Endothelial cell of umbilical vein (primary cell): ENCODE measurements around the gene GPX7. TPM values are rescaled to one million over a fixed set of nuclear protein-coding genes. Genes with fewer than 3 reads are reported as not detected.

ENCODE experiments used
- BruUV-seq: library from RNA; stranded (reverse); fragments of 400-500 nt; replicated peaks from 2 replicates; lab custom pipeline; 2021; lab: Mats Ljungman, UMichigan
- CTCF ChIA-PET: fragments of 300-600, 350-600 bp; sonication (Branson Sonifier 250); formaldehyde crosslinking; loops from one replicate; lab custom pipeline; 2021; ENCODE audit warnings: antibody characterized with exemption, inconsistent platforms; lab: Charles Lee
- POLR2A ChIA-PET: fragments of 300-600, 350-600 bp; sonication (Branson Sonifier 250); formaldehyde crosslinking; loops from one replicate; lab custom pipeline; 2021; ENCODE audit warnings: antibody characterized with exemption, inconsistent platforms; lab: Charles Lee
- DNase-seq: peaks from one replicate; pipeline ENCODE4 v3.0.0-alpha.2; 2011; ENCODE audit warnings: low read depth, low spot score
- FAIRE-seq: peaks from 2 replicates; lab custom pipeline; 2011; peaks lifted over from hg19 to GRCh38; lab: Jason Lieb, UNC
- H2AFZ ChIP-seq: 2 replicates; pipeline ENCODE4 v1.6.0; 2012; ENCODE audit warnings: low read depth, low read length, control low read depth, inconsistent platforms
- H3K27ac ChIP-seq: 2 replicates; pipeline ENCODE4 v1.5.1; 2011; ENCODE audit warnings: low read depth, mild to moderate bottlenecking, control low read depth, low read length, moderate library complexity; ENCODE audit not compliant: insufficient read depth
- H3K27me3 ChIP-seq, 2 experiments: 2 replicates each; pipeline versions ENCODE4 v1.6.0 to v1.6.1; 2011; ENCODE audit warnings: low read length in 2 of 2, mixed read lengths in 1 of 2; ENCODE audit not compliant: control insufficient read depth in 2 of 2, insufficient read depth in 2 of 2
- H3K36me3 ChIP-seq, 2 experiments: 2 replicates in 1 of 2; 3 replicates in 1 of 2; pipeline ENCODE4 v1.5.1; 2011; ENCODE audit warnings: low read length in 2 of 2, mild to moderate bottlenecking in 1 of 2, moderate library complexity in 1 of 2; ENCODE audit not compliant: control insufficient read depth in 2 of 2, insufficient read depth in 2 of 2; ENCODE audit errors: extremely low read depth in 1 of 2
- H3K4me1 ChIP-seq: 3 replicates; pipeline ENCODE4 v1.5.1; 2011; ENCODE audit warnings: mild to moderate bottlenecking, low read length; ENCODE audit not compliant: control insufficient read depth, insufficient read depth; ENCODE audit errors: extremely low read depth
- H3K4me2 ChIP-seq: 2 replicates; pipeline ENCODE4 v1.6.1; 2011; ENCODE audit warnings: low read length, control low read depth, mixed read lengths; ENCODE audit not compliant: insufficient read depth
- H3K4me3 ChIP-seq, 3 experiments: fragments of 200-600 bp in 1 of 3; sonication (generic), shearing (Covaris generic) in 1 of 3; replicated peaks in 1 of 3; 2 replicates each; pipeline ENCODE4 v1.5.1; 2011 to 2016; ENCODE audit warnings: control low read depth in 3 of 3, low read length in 3 of 3, mild to moderate bottlenecking in 2 of 3, inconsistent platforms in 1 of 3, low read depth in 1 of 3, moderate library complexity in 1 of 3; ENCODE audit not compliant: insufficient read depth in 1 of 3
- H3K79me2 ChIP-seq: 2 replicates; pipeline ENCODE4 v1.6.0; 2012; ENCODE audit warnings: low read length, inconsistent platforms; ENCODE audit not compliant: control insufficient read depth, insufficient read depth
- H3K9ac ChIP-seq: replicated peaks from 2 replicates; pipeline ENCODE3; 2011; ENCODE audit warnings: low read length, control low read depth; ENCODE audit not compliant: insufficient read depth; ENCODE audit errors: extremely low read depth
- H3K9me1 ChIP-seq: replicated peaks from 3 replicates; pipeline ENCODE4 v1.6.0; 2011; ENCODE audit warnings: mild to moderate bottlenecking, low read length; ENCODE audit not compliant: control insufficient read depth, insufficient read depth; ENCODE audit errors: extremely low read depth
- H3K9me3 ChIP-seq: replicated peaks from 2 replicates; pipeline ENCODE4 v1.5.1; 2012; ENCODE audit warnings: low read length, inconsistent platforms; ENCODE audit not compliant: control insufficient read depth, insufficient read depth
- H4K20me1 ChIP-seq: replicated peaks from 2 replicates; pipeline ENCODE3; 2011; ENCODE audit warnings: mild to moderate bottlenecking, low read length; ENCODE audit not compliant: control insufficient read depth, insufficient read depth; ENCODE audit errors: extremely low read depth
- EZH2 ChIP-seq: IDR thresholded peaks from 2 replicates; pipeline ENCODE4 v1.6.1; 2012; ENCODE audit warnings: borderline replicate concordance, low read depth, mild to moderate bottlenecking, moderate library complexity, low read length, inconsistent platforms; ENCODE audit not compliant: severe bottlenecking
- FOS ChIP-seq: IDR thresholded peaks from 2 replicates; pipeline ENCODE4 v1.6.1; 2011; ENCODE audit warnings: mild to moderate bottlenecking, low read length, moderate library complexity, borderline replicate concordance; ENCODE audit not compliant: insufficient read depth
- GATA2 ChIP-seq: IDR thresholded peaks from 2 replicates; pipeline ENCODE4 v1.7.0; 2011; ENCODE audit warnings: low read depth, mild to moderate bottlenecking, moderate library complexity, mixed read lengths, low read length; ENCODE audit not compliant: insufficient read length, insufficient read depth
- JUN ChIP-seq: IDR thresholded peaks from 2 replicates; pipeline ENCODE4 v1.6.1; 2011; ENCODE audit warnings: borderline replicate concordance, low read depth; ENCODE audit not compliant: insufficient read length, insufficient read depth
- MYC ChIP-seq: IDR thresholded peaks from one replicate; pipeline ENCODE4 v1.6.1; 2011; ENCODE audit warnings: mild to moderate bottlenecking, low read depth, low read length
- POLR2A ChIP-seq: IDR thresholded peaks from 2 replicates; pipeline ENCODE4 v1.6.1; 2012; ENCODE audit warnings: low read depth, mild to moderate bottlenecking, control low read depth, low read length
- POLR2AphosphoS5 ChIP-seq: IDR thresholded peaks from 2 replicates; pipeline ENCODE4 v1.6.1; 2012; ENCODE audit warnings: low read depth, mild to moderate bottlenecking, control low read depth, low read length, moderate library complexity; ENCODE audit not compliant: insufficient read depth
- dilution Hi-C: fragments of 300-500 bp; cut with MboI; formaldehyde crosslinking; loops from one replicate; pipeline ENCODE4 v1.15.0; 2019; ENCODE audit warnings: low sequenced_read_pairs; ENCODE audit not compliant: extremely low pct_ligation_motif_present
- intact Hi-C: fragments of 100-400 bp; cut with micrococcal nuclease; formaldehyde crosslinking; loops from one replicate; pipeline ENCODE4 v1.10.0; 2022
- polyA plus RNA-seq, 4 experiments: library from polyadenylated mRNA; depleted of rRNA in 3 of 4; stranded (reverse) in 3 of 4; unstranded in 1 of 4; fragments of >200 nt; gene quantifications; 2 replicates each; pipeline versions ENCODE4 v1.2.1 to v1.2.3, GENCODE V29; 2011 to 2012; ENCODE audit warnings: missing spikeins in 1 of 4
- total RNA-seq: library from RNA; stranded (reverse); gene quantifications from 2 replicates; pipeline ENCODE4 v1.2.3, GENCODE V29; 2021
- TF ChIP-seq, protein P1 (sequence below), 2 donors: IDR thresholded peaks; 1 replicate in 1 of 2; 2 replicates in 1 of 2; pipeline ENCODE4 v1.5.1; 2011; ENCODE audit warnings: low read length in 2 of 2, mild to moderate bottlenecking in 2 of 2, moderate library complexity in 2 of 2, control low read depth in 1 of 2, inconsistent platforms in 1 of 2, low read depth in 1 of 2; ENCODE audit not compliant: insufficient read depth in 1 of 2; ENCODE audit errors: extremely low read depth in 1 of 2
- TF ChIP-seq, protein P2 (sequence below): IDR thresholded peaks from 2 replicates; pipeline ENCODE4 v1.6.1; 2011; ENCODE audit not compliant: insufficient read depth, insufficient read length

GPX7 gene
- total and polyA plus RNA-seq, 2 donors (not counting 3 experiments of a cell fraction or from before 2014, with no cell fraction given) = 8.9 to 25.7 TPM

DNA sequence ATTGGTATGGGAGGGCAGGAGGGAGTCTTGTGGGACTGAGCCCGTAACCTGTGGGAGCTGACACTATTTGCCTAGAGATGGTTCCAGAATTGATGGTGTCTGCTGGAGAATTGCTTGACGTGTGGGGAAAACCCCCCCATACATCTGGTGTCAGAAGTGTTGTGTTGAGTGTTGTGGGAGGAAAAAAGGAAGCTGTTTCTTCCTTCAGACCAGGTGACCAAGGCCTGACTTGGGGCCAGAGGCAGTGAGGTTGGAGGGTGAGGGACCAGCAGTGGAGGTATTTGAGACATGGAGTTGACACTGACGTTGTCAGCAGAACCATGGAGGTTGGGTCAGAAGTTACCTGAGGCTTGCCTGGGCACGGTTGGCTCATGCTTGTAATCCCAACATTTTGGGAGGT lies 39.1 kb downstream of the GPX7 start:
- no TSS peak for BruUV-seq
- intact Hi-C loops = no loop called here
- Histone ChIP-seq H3K9me1 (no peaks in the 10 kb centered on the region), H3K27me3 (peaks cover 11 to 12% of the 10 kb centered on the region in 2 experiments), H3K9ac (no peak overlapping the region), H2AFZ (no peak overlapping the region), H4K20me1 (no peaks in the 10 kb centered on the region), H3K4me1 (no peaks in the 10 kb centered on the region), H3K4me2 (no peak overlapping the region), H3K9me3 (no peaks in the 10 kb centered on the region), H3K79me2 (no peaks in the 10 kb centered on the region), H3K27ac (no peak overlapping the region), H3K4me3 (no peak overlapping the region), H3K36me3 (no peaks in the 10 kb centered on the region)
- FAIRE-seq = no peak
- CTCF ChIA-PET = interaction anchor here (1.3 to 1.5 kb wide), 3 partner anchors 8 to 12 kb away, joined by 3 to 6 read pairs (median 4); partner anchors contain the start of gene SHISAL2A
- TF ChIP-seq, protein P1, sequence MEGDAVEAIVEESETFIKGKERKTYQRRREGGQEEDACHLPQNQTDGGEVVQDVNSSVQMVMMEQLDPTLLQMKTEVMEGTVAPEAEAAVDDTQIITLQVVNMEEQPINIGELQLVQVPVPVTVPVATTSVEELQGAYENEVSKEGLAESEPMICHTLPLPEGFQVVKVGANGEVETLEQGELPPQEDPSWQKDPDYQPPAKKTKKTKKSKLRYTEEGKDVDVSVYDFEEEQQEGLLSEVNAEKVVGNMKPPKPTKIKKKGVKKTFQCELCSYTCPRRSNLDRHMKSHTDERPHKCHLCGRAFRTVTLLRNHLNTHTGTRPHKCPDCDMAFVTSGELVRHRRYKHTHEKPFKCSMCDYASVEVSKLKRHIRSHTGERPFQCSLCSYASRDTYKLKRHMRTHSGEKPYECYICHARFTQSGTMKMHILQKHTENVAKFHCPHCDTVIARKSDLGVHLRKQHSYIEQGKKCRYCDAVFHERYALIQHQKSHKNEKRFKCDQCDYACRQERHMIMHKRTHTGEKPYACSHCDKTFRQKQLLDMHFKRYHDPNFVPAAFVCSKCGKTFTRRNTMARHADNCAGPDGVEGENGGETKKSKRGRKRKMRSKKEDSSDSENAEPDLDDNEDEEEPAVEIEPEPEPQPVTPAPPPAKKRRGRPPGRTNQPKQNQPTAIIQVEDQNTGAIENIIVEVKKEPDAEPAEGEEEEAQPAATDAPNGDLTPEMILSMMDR (IDR thresholded peaks at IDR 0.05; ENCODE audit: extremely low read depth in 1 of 2, insufficient read depth in 1 of 2, low read depth in 1 of 2, low read length in 2 of 2) = no peak
- TF ChIP-seq POLR2A (no peak), JUN (no peak), MYC (no peak), GATA2 (no peak)
- dilution Hi-C loops = no loop called here
- DNase-seq = no peak
- POLR2A ChIA-PET = no interaction called here

DNA sequence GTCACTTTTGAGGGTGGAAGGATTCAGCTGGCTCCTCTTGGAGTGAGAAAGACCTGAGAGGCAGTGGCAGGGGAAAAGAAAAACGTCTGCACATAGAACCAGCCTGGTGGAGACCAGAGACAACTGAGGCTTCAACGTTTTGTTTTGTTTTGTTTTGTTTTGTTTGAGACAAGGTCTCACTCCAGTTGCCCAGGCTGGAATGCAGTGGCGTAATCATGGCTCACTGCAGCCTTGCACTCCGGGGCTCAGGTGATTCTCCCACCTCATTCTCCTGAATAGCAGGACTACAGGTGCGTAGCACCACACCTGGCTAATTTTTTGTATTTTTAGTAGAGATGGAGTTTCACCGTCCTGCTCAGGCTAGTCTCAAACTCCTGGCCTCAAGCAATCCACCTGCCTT lies 43.1 kb downstream of the GPX7 start:
- CTCF ChIA-PET = interaction anchor here (1.0 kb wide), 1 partner anchor 41 kb away, joined by 3 read pairs; no protein-coding TSS in a partner anchor
- no peak for FAIRE-seq
- H3K9me1 ChIP-seq = no peaks in the 10 kb centered on the region

More for the DNA sequence above, 43.1 kb downstream of the GPX7 start:
- Histone ChIP-seq H3K9me3 (no peaks in the 10 kb centered on the region), H3K27me3 (peaks cover 1 to 3% of the 10 kb centered on the region in 2 experiments), H4K20me1 (no peaks in the 10 kb centered on the region), H3K4me1 (no peaks in the 10 kb centered on the region), H3K27ac (no peak overlapping the region), H2AFZ (no peak overlapping the region), H3K9ac (no peak overlapping the region), H3K4me2 (no peak overlapping the region), H3K79me2 (no peaks in the 10 kb centered on the region), H3K4me3 (no peak overlapping the region), H3K36me3 (no peaks in the 10 kb centered on the region)
- dilution Hi-C loops = no loop called here
- DNase-seq = no peak
- intact Hi-C loops = no loop called here
- POLR2A ChIA-PET = no interaction called here
- BruUV-seq = no TSS peak
- TF ChIP-seq FOS = no peak
- TF ChIP-seq, protein P1 (IDR thresholded peaks at IDR 0.05; ENCODE audit: extremely low read depth in 1 of 2, insufficient read depth in 1 of 2, low read depth in 1 of 2, low read length in 2 of 2) = no peak
- TF ChIP-seq JUN = no peak
- no peak for TF ChIP-seq GATA2
- TF ChIP-seq EZH2 = no peak
- TF ChIP-seq, protein P2, sequence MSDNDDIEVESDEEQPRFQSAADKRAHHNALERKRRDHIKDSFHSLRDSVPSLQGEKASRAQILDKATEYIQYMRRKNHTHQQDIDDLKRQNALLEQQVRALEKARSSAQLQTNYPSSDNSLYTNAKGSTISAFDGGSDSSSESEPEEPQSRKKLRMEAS = no peak
- TF ChIP-seq POLR2AphosphoS5 = no peak
- TF ChIP-seq POLR2A = no peak
- no peak for TF ChIP-seq MYC
